IMR-90 (cell line): Measurements from ENCODE around the gene ATP11A.

ENCODE experiments used
- BHLHE40 ChIP-seq: fragments of 150-350 bp; IDR thresholded peaks from 2 replicates; pipeline ENCODE4 v1.6.1; 2016; ENCODE audit warnings: mild to moderate bottlenecking, low read depth, low read length
- CEBPB ChIP-seq: IDR thresholded peaks from 2 replicates; pipeline ENCODE4 v1.6.1; 2012; ENCODE audit warnings: low read depth, low read length, improper control_type of control experiment
- POLR2A ChIP-seq: IDR thresholded peaks from 2 replicates; pipeline ENCODE4 v1.6.1; 2012; ENCODE audit warnings: mild to moderate bottlenecking, low read depth, low read length
- RCOR1 ChIP-seq: IDR thresholded peaks from 2 replicates; pipeline ENCODE4 v1.6.1; 2012; ENCODE audit warnings: mild to moderate bottlenecking, low read length, improper control_type of control experiment; ENCODE audit not compliant: insufficient replicate concordance
- RFX5 ChIP-seq: IDR thresholded peaks from 2 replicates; pipeline ENCODE4 v1.8.0; 2012; ENCODE audit warnings: low read depth, mild to moderate bottlenecking, low read length, moderate library complexity
- SMC3 ChIP-seq: fragments of 150-350 bp; IDR thresholded peaks from 2 replicates; pipeline ENCODE4 v1.6.1; 2016; ENCODE audit warnings: low read depth, mild to moderate bottlenecking, antibody characterized with exemption, low read length, moderate library complexity
- TF ChIP-seq, protein P1 (sequence below): conservative IDR thresholded peaks from 2 replicates; pipeline ENCODE4 v1.5.1; 2012; ENCODE audit warnings: mild to moderate bottlenecking, low read depth, low read length, improper control_type of control experiment
- TF ChIP-seq, protein P2 (sequence below): fragments of 150-350 bp; IDR thresholded peaks from 2 replicates; pipeline ENCODE4 v1.6.1; 2017; ENCODE audit warnings: mild to moderate bottlenecking, antibody characterized with exemption, low read length, low read depth

DNA sequence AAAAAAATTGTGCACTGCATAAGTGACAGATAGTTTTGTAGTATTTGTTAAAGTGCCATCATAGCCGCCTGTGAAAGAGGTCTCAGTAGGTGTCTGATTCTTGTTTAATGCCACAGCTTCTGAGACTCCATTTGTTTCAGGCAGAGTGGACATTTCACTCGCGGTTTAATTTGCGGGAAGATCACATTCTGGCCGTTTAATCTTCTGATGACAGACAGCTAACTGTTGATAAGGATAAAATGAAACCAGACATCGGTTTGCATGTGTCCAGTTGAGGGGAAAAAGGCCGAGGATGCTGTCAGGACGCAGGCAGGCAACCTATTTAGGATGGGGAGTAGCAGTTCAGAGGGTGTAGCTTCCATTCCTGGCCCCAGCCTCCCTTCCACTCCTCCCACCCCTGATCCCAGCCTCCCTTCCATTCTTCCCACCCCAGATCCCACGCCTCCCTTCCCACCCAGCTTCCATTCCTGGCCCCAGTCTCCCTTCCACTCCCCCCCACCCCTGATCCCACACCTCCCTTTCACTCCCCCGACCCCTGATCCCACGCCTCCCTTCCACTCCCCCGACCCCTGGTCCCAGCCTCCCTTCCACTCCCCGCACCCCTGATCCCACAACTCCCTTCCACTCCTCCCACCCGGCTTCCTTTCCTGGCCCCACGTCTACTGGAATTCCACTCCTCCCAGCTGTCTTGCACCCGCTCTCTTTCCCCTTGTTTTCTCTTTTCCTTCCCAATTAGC is 23.8 kb downstream of the ATP11A start:
- TF ChIP-seq, protein P1, sequence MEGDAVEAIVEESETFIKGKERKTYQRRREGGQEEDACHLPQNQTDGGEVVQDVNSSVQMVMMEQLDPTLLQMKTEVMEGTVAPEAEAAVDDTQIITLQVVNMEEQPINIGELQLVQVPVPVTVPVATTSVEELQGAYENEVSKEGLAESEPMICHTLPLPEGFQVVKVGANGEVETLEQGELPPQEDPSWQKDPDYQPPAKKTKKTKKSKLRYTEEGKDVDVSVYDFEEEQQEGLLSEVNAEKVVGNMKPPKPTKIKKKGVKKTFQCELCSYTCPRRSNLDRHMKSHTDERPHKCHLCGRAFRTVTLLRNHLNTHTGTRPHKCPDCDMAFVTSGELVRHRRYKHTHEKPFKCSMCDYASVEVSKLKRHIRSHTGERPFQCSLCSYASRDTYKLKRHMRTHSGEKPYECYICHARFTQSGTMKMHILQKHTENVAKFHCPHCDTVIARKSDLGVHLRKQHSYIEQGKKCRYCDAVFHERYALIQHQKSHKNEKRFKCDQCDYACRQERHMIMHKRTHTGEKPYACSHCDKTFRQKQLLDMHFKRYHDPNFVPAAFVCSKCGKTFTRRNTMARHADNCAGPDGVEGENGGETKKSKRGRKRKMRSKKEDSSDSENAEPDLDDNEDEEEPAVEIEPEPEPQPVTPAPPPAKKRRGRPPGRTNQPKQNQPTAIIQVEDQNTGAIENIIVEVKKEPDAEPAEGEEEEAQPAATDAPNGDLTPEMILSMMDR: no peak
- TF ChIP-seq RFX5 (no peak), POLR2A (no peak), BHLHE40 (no peak), SMC3 (no peak), CEBPB (no peak), RCOR1 (no peak)
- TF ChIP-seq, protein P2, sequence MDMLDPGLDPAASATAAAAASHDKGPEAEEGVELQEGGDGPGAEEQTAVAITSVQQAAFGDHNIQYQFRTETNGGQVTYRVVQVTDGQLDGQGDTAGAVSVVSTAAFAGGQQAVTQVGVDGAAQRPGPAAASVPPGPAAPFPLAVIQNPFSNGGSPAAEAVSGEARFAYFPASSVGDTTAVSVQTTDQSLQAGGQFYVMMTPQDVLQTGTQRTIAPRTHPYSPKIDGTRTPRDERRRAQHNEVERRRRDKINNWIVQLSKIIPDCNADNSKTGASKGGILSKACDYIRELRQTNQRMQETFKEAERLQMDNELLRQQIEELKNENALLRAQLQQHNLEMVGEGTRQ: no peak
